ENCODE data around the gene SLC2A4. TPM values are rescaled to one million over a fixed set of nuclear protein-coding genes. Genes with fewer than 3 reads are reported as not detected.
A peak's percentile ranks its signal among the peaks of the same experiment; 100 is the strongest.

SLC2A4 gene
- total and polyA plus RNA-seq, 2 donors (not counting 1 experiment from before 2014, with no cell fraction given) = under 0.01 to 0.19 TPM

DNA sequence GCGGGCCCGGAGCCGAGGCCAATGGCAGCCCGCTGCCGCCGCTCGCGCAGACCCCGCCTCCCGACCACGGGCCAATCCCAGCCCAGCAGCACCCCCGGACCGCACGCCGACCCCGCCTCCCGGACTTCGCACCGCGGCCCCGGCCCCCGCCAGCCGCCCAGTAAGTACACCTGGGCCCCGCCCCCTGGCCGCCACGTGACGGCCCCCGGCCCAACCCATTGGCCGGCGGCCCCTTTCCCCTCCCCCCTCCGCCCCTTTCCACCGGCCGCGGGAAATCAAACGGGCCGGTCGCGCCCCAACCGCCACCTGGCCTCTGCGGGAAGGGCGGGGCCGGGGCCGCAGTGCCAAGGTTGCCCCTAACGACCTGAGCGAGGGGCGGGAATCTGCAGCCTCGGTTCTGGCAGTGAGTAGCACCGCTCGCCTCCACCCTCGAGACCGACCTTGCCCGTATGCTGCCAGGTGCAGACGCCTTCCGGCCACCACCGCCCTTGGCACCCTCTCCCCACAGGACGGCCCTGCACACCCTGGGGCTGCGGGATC, 13.2 kb downstream of the SLC2A4 start, which contains the start of gene YBX2:
YBX2 (minus strand) TSS at position 26 of the 540 bp plus-strand sequence. CDS start 139 bp downstream, outside the sequence.
- no peaks in the 10 kb centered on the region for H3K9me3 ChIP-seq (ENCODE audit: control insufficient read depth, insufficient read depth, low read depth, low read length)
- H3K4me1 ChIP-seq (ENCODE audit: control insufficient read depth, extremely low read depth, insufficient read depth, low read length) = no peaks in the 10 kb centered on the region
- no peaks in the 10 kb centered on the region for H3K36me3 ChIP-seq (ENCODE audit: control insufficient read depth, insufficient read depth, low read length)
- H3K27ac ChIP-seq (ENCODE audit: insufficient read depth, low read length) = no peak within 1 kb of the TSS
- peak within 1 kb of the TSS; percentile 23 for H3K4me2 ChIP-seq (ENCODE audit: extremely low read depth, insufficient read depth, low read length)
- no peak within 1 kb of the TSS for H2AFZ ChIP-seq (ENCODE audit: low read length)
- TF ChIP-seq EZH2 (IDR thresholded peaks at IDR 0.05; ENCODE audit: low read length, missing control alignments) = peak; percentile 79
- TF ChIP-seq, protein P1, sequence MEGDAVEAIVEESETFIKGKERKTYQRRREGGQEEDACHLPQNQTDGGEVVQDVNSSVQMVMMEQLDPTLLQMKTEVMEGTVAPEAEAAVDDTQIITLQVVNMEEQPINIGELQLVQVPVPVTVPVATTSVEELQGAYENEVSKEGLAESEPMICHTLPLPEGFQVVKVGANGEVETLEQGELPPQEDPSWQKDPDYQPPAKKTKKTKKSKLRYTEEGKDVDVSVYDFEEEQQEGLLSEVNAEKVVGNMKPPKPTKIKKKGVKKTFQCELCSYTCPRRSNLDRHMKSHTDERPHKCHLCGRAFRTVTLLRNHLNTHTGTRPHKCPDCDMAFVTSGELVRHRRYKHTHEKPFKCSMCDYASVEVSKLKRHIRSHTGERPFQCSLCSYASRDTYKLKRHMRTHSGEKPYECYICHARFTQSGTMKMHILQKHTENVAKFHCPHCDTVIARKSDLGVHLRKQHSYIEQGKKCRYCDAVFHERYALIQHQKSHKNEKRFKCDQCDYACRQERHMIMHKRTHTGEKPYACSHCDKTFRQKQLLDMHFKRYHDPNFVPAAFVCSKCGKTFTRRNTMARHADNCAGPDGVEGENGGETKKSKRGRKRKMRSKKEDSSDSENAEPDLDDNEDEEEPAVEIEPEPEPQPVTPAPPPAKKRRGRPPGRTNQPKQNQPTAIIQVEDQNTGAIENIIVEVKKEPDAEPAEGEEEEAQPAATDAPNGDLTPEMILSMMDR (conservative IDR thresholded peaks at IDR 0.05 in 1 of 2, IDR thresholded peaks at IDR 0.05 in 1 of 2; ENCODE audit: low read depth in 1 of 2, low read length in 2 of 2) = no peak
- no peak within 1 kb of the TSS for H3K9ac ChIP-seq (ENCODE audit: insufficient read depth, low read length)
- DNase-seq (ENCODE audit: low read depth in 2 of 2) = no peak
- peak within 1 kb of the TSS in 1 of 4 experiments; percentile 10 for H3K4me3 ChIP-seq (replicated peaks in 1 of 4; ENCODE audit: control extremely low read depth in 1 of 4, insufficient read depth in 1 of 4, low read depth in 3 of 4, low read length in 4 of 4)
- H3K27me3 ChIP-seq (ENCODE audit: control insufficient read depth, insufficient read depth, low read length) = peaks cover 38% of the 10 kb centered on the region
- H4K20me1 ChIP-seq (ENCODE audit: control insufficient read depth, extremely low read depth, insufficient read depth, low read length) = no peaks in the 10 kb centered on the region
- H3K79me2 ChIP-seq (ENCODE audit: control insufficient read depth, insufficient read depth, low read length) = no peaks in the 10 kb centered on the region

GRCh38 chr17:7295230-7296180, 14.0 kb downstream of the SLC2A4 start:
- Histone ChIP-seq H3K4me1 (ENCODE audit: control insufficient read depth, extremely low read depth, insufficient read depth, low read length) (no peaks in the 10 kb centered on the region), H3K27me3 (ENCODE audit: control insufficient read depth, insufficient read depth, low read length) (peaks cover 33% of the 10 kb centered on the region), H3K79me2 (ENCODE audit: control insufficient read depth, insufficient read depth, low read length) (no peaks in the 10 kb centered on the region), H3K36me3 (ENCODE audit: control insufficient read depth, insufficient read depth, low read length) (no peaks in the 10 kb centered on the region), H3K4me2 (ENCODE audit: extremely low read depth, insufficient read depth, low read length) (peak overlapping the region; percentile 70), H3K27ac (ENCODE audit: insufficient read depth, low read length) (no peak overlapping the region), H3K9me3 (ENCODE audit: control insufficient read depth, insufficient read depth, low read depth, low read length) (no peaks in the 10 kb centered on the region), H3K9ac (ENCODE audit: insufficient read depth, low read length) (no peak overlapping the region), H2AFZ (ENCODE audit: low read length) (no peak overlapping the region), H4K20me1 (ENCODE audit: control insufficient read depth, extremely low read depth, insufficient read depth, low read length) (no peaks in the 10 kb centered on the region), H3K4me3 (replicated peaks in 1 of 4; ENCODE audit: control extremely low read depth in 1 of 4, insufficient read depth in 1 of 4, low read depth in 3 of 4, low read length in 4 of 4) (peak overlapping the region in 1 of 4 experiments; percentile 33)
- no peak for DNase-seq (ENCODE audit: low read depth in 2 of 2)
- TF ChIP-seq, protein P1 (conservative IDR thresholded peaks at IDR 0.05 in 1 of 2, IDR thresholded peaks at IDR 0.05 in 1 of 2; ENCODE audit: low read depth in 1 of 2, low read length in 2 of 2) = no peak
- no peak for TF ChIP-seq EZH2 (IDR thresholded peaks at IDR 0.05; ENCODE audit: low read length, missing control alignments)

GRCh38 chr17:7296189-7296861, 14.8 kb downstream of the SLC2A4 start:
- peaks cover 28% of the 10 kb centered on the region for H3K27me3 ChIP-seq (ENCODE audit: control insufficient read depth, insufficient read depth, low read length)
- peak; percentile 67 to 76 for DNase-seq (ENCODE audit: low read depth in 2 of 2)
- no peaks in the 10 kb centered on the region for H3K9me3 ChIP-seq (ENCODE audit: control insufficient read depth, insufficient read depth, low read depth, low read length)
- H3K4me2 ChIP-seq (ENCODE audit: extremely low read depth, insufficient read depth, low read length) = peak overlapping the region; percentile 70
- TF ChIP-seq EZH2 (IDR thresholded peaks at IDR 0.05; ENCODE audit: low read length, missing control alignments) = no peak
- TF ChIP-seq, protein P1 (conservative IDR thresholded peaks at IDR 0.05 in 1 of 2, IDR thresholded peaks at IDR 0.05 in 1 of 2; ENCODE audit: low read depth in 1 of 2, low read length in 2 of 2) = peak; percentile 61 to 84
- peak overlapping the region in 1 of 4 experiments; percentile 33 for H3K4me3 ChIP-seq (replicated peaks in 1 of 4; ENCODE audit: control extremely low read depth in 1 of 4, insufficient read depth in 1 of 4, low read depth in 3 of 4, low read length in 4 of 4)
- peak overlapping the region; percentile 65 for H2AFZ ChIP-seq (ENCODE audit: low read length)
- H3K9ac ChIP-seq (ENCODE audit: insufficient read depth, low read length) = peak overlapping the region; percentile 7
- no peaks in the 10 kb centered on the region for H4K20me1 ChIP-seq (ENCODE audit: control insufficient read depth, extremely low read depth, insufficient read depth, low read length)
- H3K36me3 ChIP-seq (ENCODE audit: control insufficient read depth, insufficient read depth, low read length) = no peaks in the 10 kb centered on the region
- no peaks in the 10 kb centered on the region for H3K4me1 ChIP-seq (ENCODE audit: control insufficient read depth, extremely low read depth, insufficient read depth, low read length)
- H3K27ac ChIP-seq (ENCODE audit: insufficient read depth, low read length) = no peak overlapping the region
- H3K79me2 ChIP-seq (ENCODE audit: control insufficient read depth, insufficient read depth, low read length) = no peaks in the 10 kb centered on the region
